RWPE1 (cell line): ENCODE measurements around the gene SREK1.

Experiments
- CTCF ChIA-PET: fragments of 350-600 bp; sonication (Branson Sonifier 250); formaldehyde crosslinking; extraction: SDS; loops from one replicate; lab custom pipeline; 2021; lab: Yijun Ruan, JAX
- POLR2A ChIA-PET: fragments of 400-600 bp; formaldehyde crosslinking; extraction: SDS; loops from one replicate; lab custom pipeline; 2020; ENCODE audit warnings: antibody characterized with exemption; ENCODE audit not compliant: low non-redundant PET; lab: Yijun Ruan, JAX
- DNase-seq: peaks from one replicate; pipeline ENCODE4 v3.0.0; 2012; ENCODE audit warnings: low spot score
- H3K27ac ChIP-seq: fragments of 450-650 bp; 2 replicates; pipeline ENCODE4 v1.5.1; 2017
- CTCF ChIP-seq: fragments of 450-650 bp; conservative IDR thresholded peaks from 2 replicates; pipeline ENCODE4 v1.5.1; 2017; ENCODE audit warnings: low read depth, mild to moderate bottlenecking

Gene SREK1

DNA sequence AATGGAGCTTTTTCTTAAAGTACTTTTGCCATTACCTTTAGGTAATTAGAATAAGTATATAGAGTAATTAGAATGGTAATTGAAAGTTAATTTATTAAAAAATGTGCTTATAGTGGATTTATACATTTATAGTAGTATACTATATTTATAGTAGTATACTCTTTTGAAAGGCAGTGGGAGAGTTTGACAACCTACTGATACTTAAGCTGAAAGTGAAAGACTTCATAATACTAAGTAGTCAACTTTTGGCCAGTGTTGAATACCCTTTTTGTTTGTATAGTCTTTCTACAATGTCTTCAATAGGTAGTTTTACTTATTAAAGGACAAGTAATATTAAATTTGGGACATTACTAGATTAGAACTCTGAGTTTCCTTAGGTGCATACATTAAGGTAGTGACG, 12.9 kb downstream of the SREK1 start:
- no peak for TF ChIP-seq CTCF
- no peak overlapping the region for H3K27ac ChIP-seq
- ChIA-PET CTCF (interaction anchor here (0.6 to 0.7 kb wide), 2 partner anchors 9 to 23 kb away, joined by 3 to 5 read pairs; no protein-coding TSS in a partner anchor), POLR2A (no interaction called here)
- DNase-seq: no peak

GRCh38 chr5:66161356-66161755, 17.3 kb downstream of the SREK1 start:
- TF ChIP-seq CTCF: no peak
- DNase-seq: no peak
- ChIA-PET POLR2A (no interaction called here), CTCF (interaction anchor here (0.9 kb wide), 1 partner anchor 279 kb away, joined by 3 read pairs; no protein-coding TSS in a partner anchor)
- H3K27ac ChIP-seq: no peak overlapping the region

DNA sequence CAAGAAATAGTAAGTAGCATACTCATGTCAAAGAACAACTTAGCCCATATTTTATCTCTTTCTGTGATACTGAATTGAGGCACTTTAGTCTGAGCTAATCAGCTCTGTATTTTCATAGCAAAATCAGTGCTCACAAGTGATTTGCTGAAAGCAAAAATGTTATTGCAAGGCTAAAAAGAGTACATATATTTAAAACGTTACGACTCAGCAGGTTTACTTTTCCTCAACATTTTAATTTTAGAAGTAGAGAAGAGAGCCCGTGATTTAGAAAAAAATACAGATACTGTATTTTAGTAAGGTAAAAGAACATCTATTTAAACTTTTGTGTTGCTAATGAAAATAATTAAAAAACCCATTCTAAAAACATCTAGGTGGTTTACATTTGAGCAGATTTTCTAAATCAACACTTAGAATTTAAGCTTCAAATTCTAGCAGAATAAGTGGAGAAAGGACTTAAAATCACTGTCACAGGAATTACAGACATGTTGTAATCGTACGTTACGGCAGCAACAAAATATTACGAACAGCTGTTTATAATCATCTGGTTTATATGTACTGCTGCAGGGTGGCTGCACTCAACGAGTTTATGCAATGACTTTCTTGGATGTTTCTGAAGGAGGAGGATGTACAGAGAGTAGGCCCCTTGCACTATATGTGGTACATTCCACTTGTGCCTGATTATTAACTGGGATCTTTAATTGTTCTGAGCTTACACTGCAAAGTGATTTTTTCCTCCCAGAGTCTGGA, 20.1 kb downstream of the SREK1 start:
- DNase-seq: no peak
- POLR2A ChIA-PET: no interaction called here
- H3K27ac ChIP-seq: no peak overlapping the region
- TF ChIP-seq CTCF: no peak
- CTCF ChIA-PET: no interaction called here

- CTCF ChIA-PET: interaction anchor here (0.7 kb wide), 1 partner anchor 138 kb away, joined by 3 read pairs; no protein-coding TSS in a partner anchor
- no peak overlapping the region for H3K27ac ChIP-seq
- POLR2A ChIA-PET: interaction anchor here (0.6 kb wide), 2 partner anchors 9 to 442 kb away, joined by 4 to 6 read pairs; no protein-coding TSS in a partner anchor
- no peak for DNase-seq
- no peak for TF ChIP-seq CTCF
These were observed 24.1 kb downstream of the SREK1 start for GRCh38 chr5:66168226-66168625.

DNA sequence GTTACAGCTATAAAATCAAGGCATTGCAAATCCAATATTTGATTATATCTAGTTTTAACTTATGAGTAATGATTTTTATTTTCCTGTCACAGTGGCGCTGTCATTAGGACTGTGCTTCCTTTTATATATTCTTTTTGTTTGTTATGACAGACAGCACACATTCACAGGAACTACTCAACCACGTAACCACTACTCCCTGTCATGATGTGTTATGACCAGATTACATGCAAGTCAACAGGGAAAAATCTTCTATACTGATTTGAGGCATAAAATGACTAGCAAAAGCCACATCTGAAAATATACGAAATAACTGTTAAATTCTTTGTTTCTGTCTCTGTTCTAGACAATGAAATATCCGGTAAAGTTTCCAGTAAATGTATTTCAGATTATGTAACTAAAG, 25.4 kb downstream of the SREK1 start:
- ChIA-PET CTCF (no interaction called here), POLR2A (no interaction called here)
- no peak for TF ChIP-seq CTCF

DNA sequence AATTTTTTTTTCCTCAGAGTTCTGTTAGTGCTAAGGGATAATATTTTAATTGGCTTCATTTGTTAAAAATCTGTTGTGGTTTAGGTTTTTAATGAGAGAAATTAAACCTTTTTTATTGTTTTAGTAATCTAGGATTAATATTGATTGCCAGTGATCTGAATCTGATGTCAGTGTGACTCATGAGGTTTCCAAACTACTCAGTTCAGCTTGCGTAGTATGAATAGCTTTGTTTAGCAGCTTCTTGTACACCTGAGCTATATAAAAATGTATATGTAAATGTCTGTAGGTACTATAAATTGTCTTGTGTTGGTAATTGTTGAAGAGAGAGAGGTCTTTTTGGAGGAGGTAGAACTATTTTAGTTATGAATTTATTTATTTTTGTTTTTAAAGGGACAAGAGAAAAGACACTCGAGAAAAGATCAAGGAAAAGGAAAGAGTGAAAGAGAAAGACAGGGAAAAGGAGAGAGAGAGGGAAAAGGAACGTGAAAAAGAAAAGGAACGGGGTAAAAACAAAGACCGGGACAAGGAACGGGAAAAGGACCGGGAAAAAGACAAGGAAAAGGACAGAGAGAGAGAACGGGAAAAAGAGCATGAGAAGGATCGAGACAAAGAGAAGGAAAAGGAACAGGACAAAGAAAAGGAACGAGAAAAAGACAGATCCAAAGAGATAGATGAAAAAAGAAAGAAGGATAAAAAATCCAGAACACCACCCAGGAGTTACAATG, 26.3 kb downstream of the SREK1 start:
- no peak for TF ChIP-seq CTCF
- ChIA-PET POLR2A (no interaction called here), CTCF (interaction anchor here (0.9 to 1.3 kb wide), 2 partner anchors 11 to 587 kb away, joined by 4 to 6 read pairs; no protein-coding TSS in a partner anchor)
- H3K27ac ChIP-seq: no peak overlapping the region
- no peak for DNase-seq

More for the DNA sequence above, 25.4 kb downstream of the SREK1 start:
- no peak overlapping the region for H3K27ac ChIP-seq
- DNase-seq: no peak
